Panc1 (cell line): ENCODE results near the gene TMEM120B.

ENCODE experiments used
- POLR2AphosphoS5 ChIP-seq: IDR thresholded peaks from 2 replicates; pipeline ENCODE4 v1.6.1; 2012; ENCODE audit warnings: mild to moderate bottlenecking, low read depth, low read length, moderate library complexity
- REST ChIP-seq, 2 experiments: IDR thresholded peaks; 2 replicates each; pipeline ENCODE4 v1.6.1; 2011 to 2012; ENCODE audit warnings: low read depth in 2 of 2, control low read depth in 1 of 2, low read length in 1 of 2, mild to moderate bottlenecking in 1 of 2, moderate library complexity in 1 of 2; ENCODE audit not compliant: insufficient read depth in 1 of 2
- TF ChIP-seq, protein P1 (sequence below): fragments of 450-650 bp; IDR thresholded peaks from 2 replicates; pipeline ENCODE4 v1.5.1; 2017; ENCODE audit warnings: mild to moderate bottlenecking

DNA sequence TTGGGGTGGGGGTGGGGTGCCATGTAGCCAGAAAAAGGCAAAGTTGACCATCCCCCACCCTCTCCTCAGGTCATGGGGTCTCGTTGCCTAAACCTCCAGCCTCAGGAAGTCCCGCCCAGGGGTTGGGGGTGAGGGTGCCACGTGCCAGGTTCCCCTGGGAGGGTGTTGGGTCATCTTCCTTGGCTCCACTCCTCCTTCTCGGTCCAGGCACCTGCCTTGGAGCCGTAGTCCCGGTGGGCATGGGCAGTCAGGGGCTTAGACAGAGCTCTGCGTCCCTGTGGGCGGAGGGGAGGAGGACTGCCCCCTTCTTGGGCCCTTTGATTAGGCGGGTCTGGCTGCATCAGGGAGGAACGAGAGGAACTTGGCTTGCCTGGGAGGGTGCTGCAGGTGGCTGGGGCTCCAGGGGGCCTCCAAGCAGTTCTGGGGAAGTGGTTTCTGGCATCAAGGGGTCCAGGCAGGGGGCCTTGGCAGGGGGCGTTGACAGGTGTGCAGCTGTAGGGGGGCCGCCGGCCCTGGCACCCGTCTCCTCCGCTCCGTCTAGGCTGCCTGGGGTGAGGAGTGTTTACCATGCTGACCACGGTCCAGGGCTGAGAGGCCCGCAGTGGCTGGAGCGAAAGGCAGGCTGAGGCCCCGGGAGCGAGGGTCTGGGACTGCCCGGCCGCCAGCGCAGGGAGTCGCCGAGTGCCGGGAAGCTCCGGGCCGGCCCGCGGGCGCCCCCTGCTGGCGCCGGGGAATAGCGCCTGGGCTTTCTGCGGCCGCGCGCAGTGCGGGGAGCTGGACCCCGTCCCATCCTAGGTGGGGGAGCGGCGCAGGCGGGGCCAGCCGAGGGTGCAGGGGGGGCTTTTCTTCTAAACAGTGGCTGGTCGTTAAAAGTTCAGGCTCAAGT, 99.1 kb downstream of the TMEM120B start:
- TF ChIP-seq, protein P1, sequence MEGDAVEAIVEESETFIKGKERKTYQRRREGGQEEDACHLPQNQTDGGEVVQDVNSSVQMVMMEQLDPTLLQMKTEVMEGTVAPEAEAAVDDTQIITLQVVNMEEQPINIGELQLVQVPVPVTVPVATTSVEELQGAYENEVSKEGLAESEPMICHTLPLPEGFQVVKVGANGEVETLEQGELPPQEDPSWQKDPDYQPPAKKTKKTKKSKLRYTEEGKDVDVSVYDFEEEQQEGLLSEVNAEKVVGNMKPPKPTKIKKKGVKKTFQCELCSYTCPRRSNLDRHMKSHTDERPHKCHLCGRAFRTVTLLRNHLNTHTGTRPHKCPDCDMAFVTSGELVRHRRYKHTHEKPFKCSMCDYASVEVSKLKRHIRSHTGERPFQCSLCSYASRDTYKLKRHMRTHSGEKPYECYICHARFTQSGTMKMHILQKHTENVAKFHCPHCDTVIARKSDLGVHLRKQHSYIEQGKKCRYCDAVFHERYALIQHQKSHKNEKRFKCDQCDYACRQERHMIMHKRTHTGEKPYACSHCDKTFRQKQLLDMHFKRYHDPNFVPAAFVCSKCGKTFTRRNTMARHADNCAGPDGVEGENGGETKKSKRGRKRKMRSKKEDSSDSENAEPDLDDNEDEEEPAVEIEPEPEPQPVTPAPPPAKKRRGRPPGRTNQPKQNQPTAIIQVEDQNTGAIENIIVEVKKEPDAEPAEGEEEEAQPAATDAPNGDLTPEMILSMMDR = peak; percentile 100
- TF ChIP-seq POLR2AphosphoS5 (no peak; the same call in none of the 2 replicates), REST (IDR thresholded peaks at IDR 0.05; ENCODE audit: insufficient read depth in 1 of 2, low read depth in 2 of 2, low read length in 1 of 2) (no peak)
